Glomerular visceral epithelial cell (primary cell): ENCODE results near the gene SYCP2L.
"Not testable (repeated sequence)": the region's sequence is repeated elsewhere in the genome, so short reads cannot be mapped to it uniquely, and the experiment has no call there.

Experiments
- DNase-seq: peaks from one replicate; pipeline ENCODE4 v3.0.0-alpha.2; 2016; ENCODE audit errors: extremely low spot score

The SYCP2L gene

GRCh38 chr6:10886691-10887502 is at the start of gene SYCP2L:
SYCP2L (plus strand) TSS chr6:10887052; CDS start chr6:10887127, 75 bp downstream.
- DNase-seq = peak; percentile 88

- peak; percentile 3 for DNase-seq
These were observed 49.2 kb upstream of the SYCP2L start for GRCh38 chr6:10837622-10837994.

- peak; percentile 87 for DNase-seq
These were observed 48.7 kb upstream of the SYCP2L start, which contains the start of gene MAK for GRCh38 chr6:10837995-10838793. MAK (minus strand) TSS chr6:10838539; CDS start chr6:10830648, 7,891 bp downstream.

- no peak for DNase-seq
These were observed 48.0 kb upstream of the SYCP2L start for GRCh38 chr6:10838794-10839333.

- DNase-seq = no peak
These were observed 43.3 kb upstream of the SYCP2L start for GRCh38 chr6:10843554-10843953.

- DNase-seq = no peak
These were observed 39.2 kb upstream of the SYCP2L start for GRCh38 chr6:10847684-10848083.

GRCh38 chr6:10849901-10850300 is 37.0 kb upstream of the SYCP2L start:
- DNase-seq = no peak

GRCh38 chr6:10850728-10851127 is 36.1 kb upstream of the SYCP2L start:
- no peak for DNase-seq

GRCh38 chr6:10852361-10852960 is 34.4 kb upstream of the SYCP2L start:
- no peak for DNase-seq

- not testable (repeated sequence) for DNase-seq
These were observed 33.0 kb upstream of the SYCP2L start for GRCh38 chr6:10853849-10854300.

- no peak for DNase-seq
These were observed 31.8 kb upstream of the SYCP2L start for GRCh38 chr6:10854922-10855632.

- DNase-seq = no peak
These were observed 29.6 kb upstream of the SYCP2L start for GRCh38 chr6:10857259-10857658.

GRCh38 chr6:10861086-10861485 is 25.8 kb upstream of the SYCP2L start:
- DNase-seq = no peak

GRCh38 chr6:10862361-10862760 is 24.5 kb upstream of the SYCP2L start:
- DNase-seq = no peak

- DNase-seq = not testable (repeated sequence)
These were observed 23.8 kb upstream of the SYCP2L start for GRCh38 chr6:10863031-10863430.

- not testable (repeated sequence) for DNase-seq
These were observed 20.1 kb upstream of the SYCP2L start for GRCh38 chr6:10866709-10867108.

GRCh38 chr6:10867952-10868351 is 18.9 kb upstream of the SYCP2L start:
- no peak for DNase-seq

GRCh38 chr6:10873374-10873773 is 13.5 kb upstream of the SYCP2L start:
- no peak for DNase-seq

GRCh38 chr6:10874207-10874606 is 12.6 kb upstream of the SYCP2L start:
- DNase-seq = no peak

GRCh38 chr6:10875026-10875425 is 11.8 kb upstream of the SYCP2L start:
- DNase-seq = no peak

GRCh38 chr6:10877012-10877411 is 9.8 kb upstream of the SYCP2L start:
- no peak for DNase-seq
